HEK293 (cell line): Measurements from ENCODE around the gene GPSM1.

Source experiments
- CTCF ChIP-seq: fragments of 450-650 bp; formaldehyde crosslinking; IDR thresholded peaks from 2 replicates; pipeline ENCODE4 v1.5.1; 2016; ENCODE audit warnings: missing biosample characterization, missing genetic modification characterization
- ELK4 ChIP-seq: IDR thresholded peaks from 2 replicates; pipeline ENCODE4 v1.6.1; 2011; ENCODE audit warnings: mild to moderate bottlenecking, low read depth, low read length, borderline replicate concordance
- HIC1 ChIP-seq: fragments of 450-650 bp; formaldehyde crosslinking; IDR thresholded peaks from 2 replicates; pipeline ENCODE4 v1.5.1; 2016; ENCODE audit warnings: missing biosample characterization, missing genetic modification characterization
- KLF9 ChIP-seq: fragments of 450-650 bp; formaldehyde crosslinking; IDR thresholded peaks from 2 replicates; pipeline ENCODE4 v1.5.1; 2016; ENCODE audit warnings: missing biosample characterization, missing genetic modification characterization, low read depth
- MYNN ChIP-seq: fragments of 450-650 bp; formaldehyde crosslinking; IDR thresholded peaks from 2 replicates; pipeline ENCODE4 v1.5.1; 2016; ENCODE audit warnings: missing biosample characterization, missing genetic modification characterization, borderline replicate concordance
- PRDM4 ChIP-seq: fragments of 450-650 bp; formaldehyde crosslinking; IDR thresholded peaks from 2 replicates; pipeline ENCODE4 v1.5.1; 2017; ENCODE audit warnings: missing biosample characterization, missing genetic modification characterization
- ZFHX2 ChIP-seq: fragments of 450-650 bp; formaldehyde crosslinking; conservative IDR thresholded peaks from 2 replicates; pipeline ENCODE4 v1.5.1; 2016; ENCODE audit warnings: missing biosample characterization, missing genetic modification characterization
- ZNF114 ChIP-seq: fragments of 450-650 bp; formaldehyde crosslinking; IDR thresholded peaks from 2 replicates; pipeline ENCODE4 v1.5.0; 2017; ENCODE audit warnings: missing biosample characterization, missing genetic modification characterization
- ZNF202 ChIP-seq: fragments of 450-650 bp; formaldehyde crosslinking; IDR thresholded peaks from 2 replicates; pipeline ENCODE4 v1.5.1; 2016; ENCODE audit warnings: missing biosample characterization, missing genetic modification characterization, borderline replicate concordance
- ZNF211 ChIP-seq: fragments of 450-650 bp; formaldehyde crosslinking; IDR thresholded peaks from 2 replicates; pipeline ENCODE4 v1.5.1; 2016; ENCODE audit warnings: low read depth, missing biosample characterization, missing genetic modification characterization
- ZNF311 ChIP-seq: fragments of 450-650 bp; formaldehyde crosslinking; IDR thresholded peaks from 2 replicates; pipeline ENCODE4 v1.5.1; 2017; ENCODE audit warnings: missing biosample characterization, missing genetic modification characterization, borderline replicate concordance
- ZNF335 ChIP-seq: fragments of 450-650 bp; formaldehyde crosslinking; conservative IDR thresholded peaks from 2 replicates; pipeline ENCODE4 v1.5.1; 2016; ENCODE audit warnings: missing biosample characterization, missing genetic modification characterization
- ZNF423 ChIP-seq: fragments of 450-650 bp; formaldehyde crosslinking; IDR thresholded peaks from 2 replicates; pipeline ENCODE4 v1.5.1; 2016; ENCODE audit warnings: missing biosample characterization, missing genetic modification characterization
- ZNF48 ChIP-seq: fragments of 450-650 bp; formaldehyde crosslinking; IDR thresholded peaks from 2 replicates; pipeline ENCODE4 v1.5.1; 2016; ENCODE audit warnings: missing biosample characterization, missing genetic modification characterization
- ZNF510 ChIP-seq: fragments of 450-650 bp; formaldehyde crosslinking; IDR thresholded peaks from 2 replicates; pipeline ENCODE4 v1.5.1; 2018; ENCODE audit warnings: mild to moderate bottlenecking, missing genetic modification characterization, missing biosample characterization; ENCODE audit not compliant: insufficient replicate concordance
- ZNF521 ChIP-seq: fragments of 450-650 bp; formaldehyde crosslinking; IDR thresholded peaks from 2 replicates; pipeline ENCODE4 v1.5.1; 2017; ENCODE audit warnings: missing biosample characterization, mild to moderate bottlenecking, missing genetic modification characterization
- ZNF707 ChIP-seq: fragments of 450-650 bp; formaldehyde crosslinking; IDR thresholded peaks from 2 replicates; pipeline ENCODE4 v1.5.1; 2016; ENCODE audit warnings: missing biosample characterization, missing genetic modification characterization
- ZNF768 ChIP-seq: fragments of 450-650 bp; formaldehyde crosslinking; IDR thresholded peaks from 2 replicates; pipeline ENCODE4 v1.5.1; 2018; ENCODE audit warnings: missing biosample characterization, mild to moderate bottlenecking, missing genetic modification characterization
- ZSCAN18 ChIP-seq: fragments of 450-650 bp; formaldehyde crosslinking; IDR thresholded peaks from 2 replicates; pipeline ENCODE4 v1.5.1; 2016; ENCODE audit warnings: missing biosample characterization, missing genetic modification characterization

Gene GPSM1

GRCh38 chr9:136308702-136309053 lies 18.7 kb upstream of the GPSM1 start (continued):
- TF ChIP-seq ZNF311 (no peak), ZNF211 (no peak), ZNF423 (tag by site-specific recombination) (no peak), CTCF (tag by site-specific recombination) (no peak), MYNN (tag by site-specific recombination) (no peak), ZNF202 (no peak), HIC1 (tag by site-specific recombination) (no peak), ZNF521 (tag by site-specific recombination) (no peak), KLF9 (tag by site-specific recombination) (no peak; the same call in 1 of the 2 replicates), ZNF114 (tag by site-specific recombination) (no peak), ELK4 (no peak), ZNF707 (tag by site-specific recombination) (no peak; the same call in 1 of the 2 replicates), ZSCAN18 (tag by site-specific recombination) (no peak), ZNF335 (tag by site-specific recombination) (no peak), ZNF48 (tag by site-specific recombination) (no peak), ZNF768 (no peak), ZNF510 (tag by site-specific recombination) (no peak), ZFHX2 (tag by site-specific recombination) (no peak), PRDM4 (no peak)
